ENCODE data around the gene MUC6. TPM values are rescaled to one million over a fixed set of nuclear protein-coding genes. Genes with fewer than 3 reads are reported as not detected.

Gene MUC6
- total RNA-seq, 1 experiment from 2014 or later, result not detected

DNA sequence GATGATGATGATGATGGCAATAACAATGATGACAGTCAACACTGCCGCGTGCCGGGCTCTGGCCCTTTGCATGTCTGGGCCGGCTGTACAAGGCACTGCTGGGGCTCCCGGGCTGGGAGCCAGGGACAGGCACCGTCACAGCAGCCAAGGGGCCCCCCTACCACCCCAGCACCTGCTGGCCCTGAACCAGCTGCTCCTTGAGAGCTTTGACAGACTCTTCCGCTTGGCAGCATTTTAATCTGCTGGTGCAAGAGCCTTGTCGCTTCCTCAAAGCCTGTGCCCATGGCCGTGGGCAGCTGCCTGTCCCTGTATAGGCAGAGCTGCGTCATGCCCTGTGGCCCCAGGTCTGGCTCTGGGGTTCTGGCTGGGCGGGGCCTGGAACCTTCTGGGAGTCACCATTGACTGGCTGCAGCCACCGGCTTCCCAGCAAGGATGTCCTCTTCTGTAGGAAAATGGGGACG lies 12.9 kb upstream of the MUC6 start:
- no peak overlapping the region for H3K4me3 ChIP-seq (ENCODE audit: low read depth, low read length, poor library complexity, severe bottlenecking)
- no peaks in the 10 kb centered on the region for H3K9me3 ChIP-seq (ENCODE audit: low read depth, low read length, poor library complexity, severe bottlenecking)
- no peak for TF ChIP-seq EZH2 (IDR thresholded peaks at IDR 0.05; ENCODE audit: borderline replicate concordance, low read depth, low read length, poor library complexity, severe bottlenecking)
- TF ChIP-seq CTCF (conservative IDR thresholded peaks at IDR 0.05; ENCODE audit: low read depth, low read length), result no peak
- no peaks in the 10 kb centered on the region for H3K27me3 ChIP-seq (replicated peaks; ENCODE audit: insufficient read depth, low read depth, low read length, poor library complexity)
- CTCF ChIA-PET, result no interaction called here
- POLR2A ChIA-PET (ENCODE audit: low non-redundant PET), result no interaction called here
- DNase-seq (ENCODE audit: low spot score), result no peak
- BruUV-seq (replicated peaks), result no TSS peak
- no peaks in the 10 kb centered on the region for H3K36me3 ChIP-seq (ENCODE audit: insufficient read depth, low read length, poor library complexity, severe bottlenecking)
- no peak overlapping the region for H3K27ac ChIP-seq (ENCODE audit: low read depth, low read length, poor library complexity, severe bottlenecking)
- H3K4me1 ChIP-seq (ENCODE audit: insufficient read depth, low read length, poor library complexity, severe bottlenecking), result no peaks in the 10 kb centered on the region
- intact Hi-C loops (cut with micrococcal nuclease; ENCODE audit: unreplicated experiment), result no loop called here

- Histone ChIP-seq H3K4me1 (ENCODE audit: insufficient read depth, low read length, poor library complexity, severe bottlenecking) (no peaks in the 10 kb centered on the region), H3K9me3 (ENCODE audit: low read depth, low read length, poor library complexity, severe bottlenecking) (no peaks in the 10 kb centered on the region), H3K27ac (ENCODE audit: low read depth, low read length, poor library complexity, severe bottlenecking) (no peak overlapping the region), H3K36me3 (ENCODE audit: insufficient read depth, low read length, poor library complexity, severe bottlenecking) (no peaks in the 10 kb centered on the region), H3K27me3 (replicated peaks; ENCODE audit: insufficient read depth, low read depth, low read length, poor library complexity) (no peaks in the 10 kb centered on the region), H3K4me3 (ENCODE audit: low read depth, low read length, poor library complexity, severe bottlenecking) (no peak overlapping the region)
- intact Hi-C loops (cut with micrococcal nuclease; ENCODE audit: unreplicated experiment), result no loop called here
- no peak for TF ChIP-seq EZH2 (IDR thresholded peaks at IDR 0.05; ENCODE audit: borderline replicate concordance, low read depth, low read length, poor library complexity, severe bottlenecking)
- no peak for TF ChIP-seq CTCF (conservative IDR thresholded peaks at IDR 0.05; ENCODE audit: low read depth, low read length)
- ChIA-PET CTCF (no interaction called here), POLR2A (ENCODE audit: low non-redundant PET) (no interaction called here)
- BruUV-seq (replicated peaks), result no TSS peak
- no peak for DNase-seq (ENCODE audit: low spot score)
Observed at GRCh38 chr11:1049071-1049405, 12.5 kb upstream of the MUC6 start.

GRCh38 chr11:1048375-1049070 lies 12.0 kb upstream of the MUC6 start:
- H3K27me3 ChIP-seq (replicated peaks; ENCODE audit: insufficient read depth, low read depth, low read length, poor library complexity), result no peaks in the 10 kb centered on the region
- CTCF ChIA-PET, result no interaction called here
- H3K36me3 ChIP-seq (ENCODE audit: insufficient read depth, low read length, poor library complexity, severe bottlenecking), result no peaks in the 10 kb centered on the region
- TF ChIP-seq EZH2 (IDR thresholded peaks at IDR 0.05; ENCODE audit: borderline replicate concordance, low read depth, low read length, poor library complexity, severe bottlenecking) (no peak), CTCF (conservative IDR thresholded peaks at IDR 0.05; ENCODE audit: low read depth, low read length) (0 out of 2 replicates have a peak, but pooled peaks have one; percentile 20)
- no peaks in the 10 kb centered on the region for H3K4me1 ChIP-seq (ENCODE audit: insufficient read depth, low read length, poor library complexity, severe bottlenecking)
- BruUV-seq (replicated peaks), result no TSS peak
- POLR2A ChIA-PET (ENCODE audit: low non-redundant PET), result interaction anchor here (0.5 kb wide), 1 partner anchor 190 kb away, joined by 13 read pairs; no protein-coding TSS in a partner anchor
- DNase-seq (ENCODE audit: low spot score), result no peak
- no peak overlapping the region for H3K4me3 ChIP-seq (ENCODE audit: low read depth, low read length, poor library complexity, severe bottlenecking)
- H3K9me3 ChIP-seq (ENCODE audit: low read depth, low read length, poor library complexity, severe bottlenecking), result no peaks in the 10 kb centered on the region
- intact Hi-C loops (cut with micrococcal nuclease; ENCODE audit: unreplicated experiment), result no loop called here
- no peak overlapping the region for H3K27ac ChIP-seq (ENCODE audit: low read depth, low read length, poor library complexity, severe bottlenecking)
